NCI-H2107 (cell line): Measurements from ENCODE around the gene NXF2B.
"Not testable (repeated sequence)": the region's sequence is repeated elsewhere in the genome, so short reads cannot be mapped to it uniquely, and the experiment has no call there.

Experiments used
- DNase-seq: peaks from one replicate; lab custom pipeline; 2025; lab: John Stamatoyannopoulos, UW

Gene NXF2B

GRCh38 chrX:102439908-102440307 lies at the start of gene NXF2B:
Gene NXF2B, minus strand, starts transcription at chrX:102440008. Its CDS starts 59,972 bp downstream, at chrX:102380036.
- not testable (repeated sequence) for DNase-seq

- not testable (repeated sequence) for DNase-seq
Measured at GRCh38 chrX:102478765-102479164, 39.0 kb upstream of the NXF2B start.

DNA sequence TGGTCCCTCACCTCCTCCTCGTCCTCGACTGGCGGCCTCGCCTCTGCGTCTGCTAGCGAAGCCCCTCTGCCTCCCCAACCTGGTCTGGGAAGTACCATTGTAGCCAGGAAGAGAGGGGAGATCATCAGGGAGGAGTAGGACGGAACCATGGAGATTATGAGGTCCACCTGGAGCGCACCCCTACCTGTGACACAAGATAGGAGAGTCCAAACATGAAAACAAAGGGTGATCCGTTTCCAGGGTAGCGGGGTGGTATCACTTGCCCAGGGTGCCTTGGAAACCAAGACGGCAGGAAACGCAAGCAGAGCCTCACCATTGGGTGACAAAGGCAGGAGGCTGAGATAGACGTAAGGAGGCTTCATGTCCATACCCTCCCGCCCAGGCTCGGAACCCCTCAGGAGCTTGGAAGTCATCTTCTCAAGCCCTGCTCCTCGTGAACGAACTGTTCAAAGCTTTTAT lies 32.0 kb upstream of the NXF2B start, which contains the start of gene TCP11X2:
Gene TCP11X2, minus strand, starts transcription at position 51 of the 459 bp plus-strand sequence.
- DNase-seq, result not testable (repeated sequence)

DNA sequence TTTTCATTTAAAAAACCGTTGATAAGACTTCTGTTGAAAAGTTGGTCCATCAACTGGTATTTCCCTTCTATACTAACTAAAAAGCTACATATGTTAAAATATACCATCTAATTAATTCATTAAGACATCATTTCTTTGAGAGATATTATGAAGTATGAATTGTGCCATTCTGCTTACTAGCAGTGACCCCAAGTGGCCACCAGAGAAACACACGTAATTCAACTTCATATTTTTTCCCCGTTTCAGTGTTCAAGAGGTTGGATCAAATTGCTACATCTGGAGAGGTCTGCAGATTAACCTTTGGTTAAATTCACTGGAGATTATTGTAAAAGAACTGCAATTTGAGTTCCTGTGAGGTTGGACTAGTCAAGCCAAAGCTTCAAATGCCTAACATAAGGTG lies 30.4 kb upstream of the NXF2B start:
- not testable (repeated sequence) for DNase-seq

DNA sequence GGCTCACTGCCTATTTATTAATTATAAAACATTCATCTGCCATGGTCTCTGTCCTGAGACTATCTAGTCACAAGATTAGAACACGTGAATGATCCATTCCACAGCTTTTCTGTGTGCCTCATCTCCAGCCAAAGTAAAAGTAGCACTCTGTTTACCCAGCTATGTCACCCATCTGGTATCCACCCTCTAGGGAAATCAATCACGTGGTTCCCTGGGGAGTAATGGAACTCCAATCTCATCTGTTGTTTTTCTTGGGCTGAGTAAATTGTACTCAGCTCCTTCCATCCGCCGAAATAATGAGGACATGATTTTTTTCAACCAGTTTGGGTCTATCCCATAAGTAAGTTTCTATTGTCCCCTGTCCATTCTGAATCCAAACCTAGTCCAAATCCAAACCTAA lies 18.8 kb upstream of the NXF2B start:
- not testable (repeated sequence) for DNase-seq

- not testable (repeated sequence) for DNase-seq
Measured at GRCh38 chrX:102414493-102414892, 25.3 kb downstream of the NXF2B start.

GRCh38 chrX:102345916-102346315 lies 93.9 kb downstream of the NXF2B start:
- DNase-seq, result no peak

DNA sequence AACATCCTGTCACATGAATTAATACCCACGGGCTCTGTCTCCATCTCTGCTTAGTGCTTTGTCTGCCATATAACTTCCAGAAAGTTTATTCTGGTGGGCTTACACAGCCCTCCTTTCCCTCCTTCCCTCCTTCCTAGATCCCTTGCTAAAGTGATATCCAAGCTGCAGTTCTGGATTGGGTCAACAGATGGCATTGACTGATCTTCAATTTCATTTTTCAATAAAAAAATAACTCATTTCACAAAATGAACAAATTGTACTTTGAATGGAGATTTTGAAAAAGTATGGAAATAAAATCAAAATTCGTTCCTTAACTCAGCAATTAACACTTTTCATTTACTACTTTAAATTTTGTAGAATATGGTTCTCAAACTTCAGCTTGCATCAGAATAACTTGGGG lies 97.9 kb downstream of the NXF2B start:
- DNase-seq, result no peak

DNA sequence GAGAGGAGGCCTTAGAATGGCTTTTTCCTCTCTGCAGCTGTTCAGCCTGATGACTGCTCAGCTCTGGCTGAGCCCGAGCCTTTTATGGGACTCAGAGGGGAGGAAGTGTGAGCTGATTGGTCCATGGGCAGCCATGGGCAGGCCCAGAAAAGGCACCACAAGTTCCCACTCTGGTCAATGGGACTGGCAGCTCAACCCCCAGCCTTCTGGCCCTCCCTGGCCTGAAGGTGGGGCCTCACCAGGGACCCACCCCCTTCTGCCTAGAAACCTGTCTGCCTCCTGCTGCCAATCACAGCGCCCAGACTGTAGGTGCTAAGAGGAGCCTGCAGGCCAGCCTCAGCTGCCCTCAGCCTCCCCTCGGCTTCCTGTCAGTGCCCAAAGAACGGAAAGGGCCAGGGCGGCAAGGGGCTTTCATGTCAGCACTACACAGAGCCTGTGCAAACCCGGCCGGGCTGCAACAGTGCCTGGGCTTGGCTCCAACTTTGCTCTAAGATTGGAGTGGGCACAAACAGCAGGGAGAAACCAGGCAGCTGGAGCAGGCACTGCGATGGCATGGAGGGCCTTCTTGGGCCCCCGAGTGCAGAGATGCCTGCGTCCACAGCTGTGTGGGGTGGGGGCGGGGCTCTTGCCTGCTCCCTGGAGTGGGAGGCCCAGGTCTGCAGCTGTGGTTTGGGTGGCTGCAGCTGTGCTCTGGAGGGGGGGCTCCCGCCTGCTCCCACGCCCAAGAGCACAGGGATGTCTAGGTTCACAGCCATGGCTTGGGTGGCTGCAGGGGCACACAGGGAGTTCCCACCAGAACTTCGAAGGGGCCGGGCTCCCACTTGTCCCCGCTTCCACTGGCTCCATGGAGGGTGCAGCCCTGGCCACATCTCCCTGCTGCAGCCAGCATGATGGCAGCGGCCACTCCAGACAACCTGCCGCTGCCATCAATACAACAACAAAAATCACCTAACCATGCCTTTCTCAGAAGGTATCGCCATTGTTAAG lies 100.2 kb downstream of the NXF2B start:
- DNase-seq, result no peak

DNA sequence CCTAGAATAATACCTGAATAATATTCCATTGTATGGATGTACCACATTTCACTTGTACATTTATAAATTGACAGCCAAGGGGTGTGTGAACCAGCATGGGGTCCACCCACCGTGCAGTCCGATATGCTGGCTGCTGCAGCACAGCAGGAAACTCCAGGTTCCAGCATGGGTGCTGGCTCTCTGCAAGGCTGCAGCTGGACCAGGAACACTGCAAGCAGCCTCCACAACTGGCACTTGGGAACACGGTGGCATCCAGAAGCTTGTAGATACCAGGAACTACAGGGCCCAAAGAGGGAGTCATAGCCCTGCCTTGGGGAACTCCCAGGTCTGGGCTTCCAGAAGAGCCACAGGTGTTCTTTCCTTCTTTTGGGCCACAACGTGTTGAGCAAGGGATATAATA lies 101.6 kb downstream of the NXF2B start:
- DNase-seq, result no peak
